Measurements from ENCODE around the gene RPIA.
"Not testable (repeated sequence)": the region's sequence is repeated elsewhere in the genome, so short reads cannot be mapped to it uniquely, and the experiment has no call there.

RPIA gene

DNA sequence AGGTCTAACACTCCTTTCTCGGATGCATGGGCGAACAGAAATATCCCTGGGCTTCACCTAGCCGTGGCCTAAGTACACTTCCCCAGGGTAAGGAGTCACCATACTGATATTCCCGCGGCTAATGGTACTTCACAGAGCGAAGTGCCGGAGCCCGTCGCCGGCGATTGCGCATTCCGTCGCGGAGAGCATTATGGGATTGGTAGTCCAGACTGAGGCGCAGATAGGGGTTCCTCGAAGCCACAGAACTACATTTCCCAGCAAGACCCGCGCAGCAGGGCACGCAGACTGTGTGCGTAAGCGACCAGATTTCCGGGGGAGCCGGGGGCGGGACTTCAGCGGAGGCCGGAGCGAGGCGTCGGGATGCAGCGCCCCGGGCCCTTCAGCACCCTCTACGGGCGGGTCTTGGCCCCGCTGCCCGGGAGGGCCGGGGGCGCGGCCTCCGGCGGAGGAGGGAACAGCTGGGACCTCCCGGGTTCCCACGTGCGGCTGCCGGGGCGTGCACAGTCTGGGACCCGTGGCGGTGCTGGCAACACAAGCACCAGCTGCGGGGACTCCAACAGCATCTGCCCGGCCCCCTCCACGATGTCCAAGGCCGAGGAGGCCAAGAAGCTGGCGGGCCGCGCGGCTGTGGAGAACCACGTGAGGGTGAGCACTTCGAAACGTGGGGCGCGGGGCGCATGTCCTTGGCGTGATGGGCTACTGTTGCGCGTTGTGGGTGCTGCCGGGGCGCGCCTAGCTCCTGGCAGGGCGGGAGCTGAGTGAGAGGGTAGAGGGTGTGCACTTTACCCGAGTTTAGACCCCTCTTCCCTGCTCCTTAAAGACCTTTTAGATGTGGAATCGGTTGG lies at the start of gene RPIA:
TSS of gene RPIA (plus strand) at position 335 of the 845 bp plus-strand sequence. CDS start at position 361, 26 bp downstream.
- DNase-seq (ENCODE audit: low spot score) = peak; percentile 99

DNA sequence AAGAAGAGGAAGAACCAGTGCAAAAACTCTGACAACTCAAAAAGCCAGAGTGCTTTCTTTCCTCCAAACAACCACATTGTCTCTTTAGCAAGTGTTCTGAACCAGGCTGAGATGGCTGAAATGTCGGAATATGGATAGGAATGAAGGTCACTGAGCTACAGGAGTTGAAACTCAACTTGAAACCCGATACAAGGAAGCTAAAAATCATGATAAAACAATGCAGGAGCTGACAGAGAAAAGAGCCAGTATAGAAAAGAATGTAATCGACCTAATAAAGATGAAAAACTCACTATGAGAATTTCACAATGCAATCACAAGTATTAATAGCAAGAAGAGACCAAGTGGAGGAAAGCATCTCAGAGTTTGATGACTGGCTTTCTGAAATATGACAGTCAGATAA lies 49.2 kb upstream of the RPIA start:
- no peak for DNase-seq (ENCODE audit: low spot score)

DNA sequence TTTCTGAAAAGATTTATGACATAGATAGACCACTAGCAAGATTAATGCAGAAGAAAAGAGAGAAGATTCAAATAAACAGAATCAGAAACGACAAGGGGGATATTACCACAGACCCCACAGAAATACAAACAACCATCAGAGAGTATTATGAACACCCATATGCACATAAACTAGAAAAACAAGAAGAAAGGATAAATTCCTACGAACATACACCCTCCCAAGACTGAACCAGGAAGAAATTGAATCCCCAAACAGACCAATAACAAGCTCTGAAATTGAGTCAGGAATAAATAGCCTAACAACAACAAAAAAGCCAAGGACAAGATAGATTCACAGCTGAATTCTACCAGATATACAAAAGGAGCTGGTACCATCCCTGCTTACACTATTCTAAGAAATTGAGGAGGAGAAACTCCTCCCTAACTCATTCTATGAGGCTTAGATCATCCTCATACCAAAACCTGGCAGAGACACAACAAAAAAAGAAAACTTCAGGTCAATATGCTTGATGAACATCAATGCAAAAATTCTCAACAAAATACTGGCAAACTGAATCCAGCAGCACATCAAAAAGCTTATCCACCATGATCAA lies 46.1 kb upstream of the RPIA start:
- not testable (repeated sequence) for DNase-seq (ENCODE audit: low spot score)

DNA sequence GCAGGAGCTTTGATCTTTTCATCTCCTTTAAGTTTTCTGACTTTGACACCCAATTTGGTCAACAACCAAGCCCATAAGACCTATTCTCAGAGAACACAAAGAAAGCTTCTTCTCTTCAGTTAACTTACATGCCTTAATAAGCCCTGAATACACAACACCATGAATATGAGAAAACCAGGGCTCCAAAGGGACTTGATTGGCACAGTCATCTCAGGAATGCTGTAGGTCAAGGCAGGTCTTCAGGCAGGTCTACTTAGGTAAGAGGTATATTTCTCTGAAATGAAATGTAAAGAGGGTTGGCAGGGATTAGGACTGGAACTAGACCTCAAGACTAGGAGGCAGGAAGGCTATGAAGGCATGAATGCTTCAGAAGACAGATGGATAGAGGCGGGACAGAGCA lies 39.8 kb upstream of the RPIA start:
- no peak for DNase-seq (ENCODE audit: low spot score)

DNA sequence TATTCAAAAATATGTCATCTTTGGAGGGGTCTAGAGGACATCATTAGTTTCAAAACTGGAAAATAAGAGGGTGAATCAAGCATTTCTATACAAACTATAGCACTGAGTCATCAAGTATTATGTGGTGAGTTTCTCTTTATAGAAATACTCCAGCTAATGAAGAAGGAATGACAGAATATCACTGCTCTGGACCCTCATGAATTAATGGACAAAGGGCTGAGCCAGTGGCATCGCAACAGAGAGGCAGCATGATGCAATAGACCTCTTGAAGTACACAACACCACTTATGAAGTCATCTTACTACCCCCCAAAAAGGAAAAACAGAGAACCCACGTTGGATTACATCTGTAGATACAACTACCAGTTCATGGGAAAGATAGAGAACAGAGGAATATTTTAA lies 36.8 kb upstream of the RPIA start:
- DNase-seq (ENCODE audit: low spot score) = no peak

DNA sequence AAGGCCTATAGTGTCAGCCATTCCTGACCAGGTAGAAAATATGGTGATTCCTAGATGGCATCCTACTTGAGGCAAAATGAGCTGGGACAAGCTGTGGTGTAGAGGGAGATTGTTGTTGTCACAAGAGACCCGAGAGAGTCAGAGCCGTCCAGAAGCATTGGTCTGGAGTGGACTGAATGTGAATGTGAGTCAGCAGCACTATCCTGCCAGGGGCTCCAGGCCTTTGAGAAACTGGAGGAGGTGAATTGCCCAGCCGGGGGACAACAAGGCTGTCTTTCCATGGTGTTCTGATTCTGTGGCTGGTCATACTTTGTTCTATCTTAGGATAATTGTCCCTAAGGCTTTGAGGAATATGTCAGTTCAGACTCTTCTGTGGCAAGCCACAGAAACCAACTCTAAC lies 34.8 kb upstream of the RPIA start:
- no peak for DNase-seq (ENCODE audit: low spot score)

DNA sequence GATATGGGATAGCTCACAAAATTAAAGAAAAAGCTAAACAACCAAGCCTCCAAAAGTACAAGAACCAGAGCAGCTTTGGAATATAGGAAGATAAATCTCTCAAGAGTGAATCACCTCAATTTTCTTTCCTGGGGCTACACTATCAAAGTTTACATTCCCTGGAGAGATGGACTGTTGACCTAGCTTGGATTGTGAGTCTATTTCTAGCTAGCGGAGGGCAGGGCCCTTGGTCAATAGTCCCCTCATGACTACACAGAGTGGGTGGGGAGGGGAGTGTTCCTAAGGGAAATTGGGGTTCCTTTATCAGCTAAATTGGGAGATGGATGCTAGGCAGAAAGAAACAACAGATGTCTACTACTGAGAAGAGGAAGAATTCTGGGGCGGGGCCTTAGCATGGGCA lies 34.3 kb upstream of the RPIA start:
- no peak for DNase-seq (ENCODE audit: low spot score)

DNA sequence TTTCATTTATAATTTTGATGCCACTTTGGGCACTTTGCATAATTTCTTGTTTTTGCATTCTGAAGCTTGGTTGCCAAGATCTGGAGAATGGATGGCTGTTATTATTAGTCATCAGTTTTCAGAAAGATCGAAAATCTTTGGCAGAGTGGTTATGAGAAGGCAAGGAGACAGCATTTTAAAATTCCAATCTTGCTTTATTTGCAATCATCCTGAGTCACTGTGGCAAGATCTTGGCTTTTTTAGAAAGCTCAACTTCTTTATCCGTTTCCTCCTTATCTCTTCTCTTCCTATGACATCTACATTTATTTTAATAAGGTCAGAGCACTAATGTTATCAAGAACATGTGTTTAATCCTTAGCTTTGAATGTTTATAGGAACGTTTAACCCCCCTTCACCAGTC lies 33.1 kb upstream of the RPIA start:
- DNase-seq (ENCODE audit: low spot score) = no peak

DNA sequence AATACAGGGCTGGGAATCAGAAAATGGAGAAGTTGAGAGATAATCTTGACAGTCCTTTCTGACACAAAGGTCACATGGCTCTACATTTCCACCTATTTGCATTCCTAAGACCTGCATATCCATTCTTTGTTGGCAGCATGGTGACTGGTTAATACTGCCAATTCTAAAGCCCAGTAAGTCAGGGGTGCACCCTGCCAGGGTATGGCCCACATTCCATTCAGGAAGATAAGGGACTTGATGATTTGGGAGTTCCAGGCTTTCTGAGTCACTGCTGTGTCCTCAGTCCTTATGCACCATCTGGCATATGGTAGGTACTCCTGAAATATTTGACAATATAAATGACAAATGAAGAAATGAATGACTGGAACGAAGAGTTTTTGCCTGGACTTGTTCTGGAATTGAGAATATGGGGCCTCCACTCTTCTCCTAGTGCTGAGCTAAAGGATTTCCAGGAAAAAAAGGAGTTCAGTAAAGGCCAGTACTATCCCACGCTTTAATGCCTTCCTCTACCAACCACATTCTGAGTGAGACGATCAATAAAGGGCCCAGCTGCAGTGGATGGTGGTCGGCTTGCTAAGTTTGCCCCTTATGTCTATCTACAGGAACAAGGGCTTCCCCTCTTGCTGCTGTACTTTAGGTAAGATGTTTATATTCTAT lies 32.5 kb upstream of the RPIA start:
- no peak for DNase-seq (ENCODE audit: low spot score)

DNA sequence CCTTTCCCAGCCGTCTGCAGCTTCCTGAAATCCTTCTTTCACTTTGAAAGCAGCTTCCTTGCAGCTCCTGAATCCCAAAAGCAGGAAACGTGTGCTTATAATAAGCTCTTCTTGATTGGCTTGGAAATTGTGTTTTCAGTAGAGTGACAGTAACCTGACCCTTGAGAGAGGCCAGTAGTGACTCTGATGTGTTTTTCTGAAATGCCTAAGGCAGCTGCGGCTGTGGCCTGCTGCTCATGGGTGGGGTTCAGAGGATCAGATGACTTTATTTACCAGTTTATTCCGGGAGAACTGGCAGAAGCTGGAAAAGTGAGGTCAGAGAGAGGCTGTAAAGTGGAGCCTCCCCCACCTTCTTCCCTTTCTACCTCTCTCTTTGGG lies 31.9 kb upstream of the RPIA start:
- DNase-seq (ENCODE audit: low spot score) = no peak

DNA sequence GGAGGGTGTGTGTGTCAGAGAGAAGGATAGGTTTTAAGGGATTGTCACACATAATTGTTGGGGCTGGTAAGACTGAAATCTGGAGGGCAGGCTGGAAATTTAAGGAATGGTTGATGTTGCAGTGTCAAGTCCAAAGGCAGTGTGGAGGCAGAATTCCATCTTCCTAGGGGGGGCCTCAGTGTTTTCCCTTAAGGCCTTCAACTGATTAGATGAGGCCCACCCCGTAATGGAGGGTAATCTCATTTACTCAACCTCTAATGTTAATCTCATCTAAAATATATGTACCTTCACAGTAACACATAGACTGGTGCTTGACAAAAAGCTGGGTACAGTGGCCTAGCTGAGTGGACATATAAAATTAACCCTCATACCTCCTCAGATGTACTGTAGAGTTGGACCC lies 30.9 kb upstream of the RPIA start:
- no peak for DNase-seq (ENCODE audit: low spot score)

DNA sequence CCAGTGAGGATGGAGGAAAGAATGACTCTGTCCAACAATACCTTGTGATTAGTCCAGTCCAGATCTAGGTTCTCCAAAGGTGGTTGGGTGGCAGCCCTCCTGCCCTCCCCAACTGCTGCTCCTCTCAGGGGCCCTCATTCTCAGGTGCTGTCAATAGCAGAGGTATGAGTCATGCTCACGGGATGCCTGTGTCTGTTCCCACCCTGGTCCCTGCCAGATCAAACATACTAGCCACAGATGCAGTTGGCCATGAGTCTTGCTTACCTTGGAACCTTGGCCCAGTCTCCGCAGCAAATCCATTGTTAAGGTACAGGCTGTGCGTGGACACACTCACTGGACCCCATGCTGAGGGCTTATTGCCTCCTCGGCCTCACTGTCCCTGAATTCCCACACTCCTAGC lies 24.9 kb upstream of the RPIA start:
- DNase-seq (ENCODE audit: low spot score) = no peak

DNA sequence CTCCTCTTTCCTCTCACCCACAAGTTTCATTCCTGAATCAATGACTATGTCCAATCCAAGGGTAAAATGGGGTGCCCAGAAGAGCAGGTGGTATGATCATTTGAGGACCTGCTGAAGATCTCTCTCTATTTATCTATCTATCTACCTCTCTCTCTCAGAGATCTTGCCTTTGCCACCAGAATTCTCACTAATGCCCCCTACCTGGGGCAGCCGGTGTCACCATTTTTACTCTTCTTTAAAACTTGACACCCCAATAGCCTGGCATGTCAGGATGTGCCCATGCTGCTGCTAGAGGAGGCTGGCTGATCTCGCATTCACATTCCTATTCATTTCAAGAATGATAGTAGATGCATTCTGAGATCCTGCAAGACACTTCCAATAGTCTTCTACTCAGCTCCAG lies 24.3 kb upstream of the RPIA start:
- no peak for DNase-seq (ENCODE audit: low spot score)

DNA sequence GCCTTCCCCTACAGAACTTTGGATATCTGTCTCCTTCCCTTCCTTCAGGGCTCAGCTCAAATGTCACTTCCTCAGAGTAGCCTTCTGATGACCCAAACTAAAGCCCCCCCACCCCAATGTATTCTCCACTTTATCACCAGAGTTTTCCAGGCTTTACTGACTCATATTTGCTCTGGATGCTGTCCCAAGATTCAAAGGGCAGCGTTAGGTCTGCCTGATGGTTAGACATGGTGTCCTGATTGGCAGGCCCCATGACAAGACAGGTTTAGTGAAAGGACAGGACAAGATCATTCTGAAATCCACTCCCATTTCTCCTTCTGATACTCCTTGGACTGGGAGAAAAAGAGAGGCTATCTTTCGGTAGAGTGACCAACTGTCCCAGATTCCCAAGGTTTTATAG lies 22.6 kb upstream of the RPIA start:
- no peak for DNase-seq (ENCODE audit: low spot score)

DNA sequence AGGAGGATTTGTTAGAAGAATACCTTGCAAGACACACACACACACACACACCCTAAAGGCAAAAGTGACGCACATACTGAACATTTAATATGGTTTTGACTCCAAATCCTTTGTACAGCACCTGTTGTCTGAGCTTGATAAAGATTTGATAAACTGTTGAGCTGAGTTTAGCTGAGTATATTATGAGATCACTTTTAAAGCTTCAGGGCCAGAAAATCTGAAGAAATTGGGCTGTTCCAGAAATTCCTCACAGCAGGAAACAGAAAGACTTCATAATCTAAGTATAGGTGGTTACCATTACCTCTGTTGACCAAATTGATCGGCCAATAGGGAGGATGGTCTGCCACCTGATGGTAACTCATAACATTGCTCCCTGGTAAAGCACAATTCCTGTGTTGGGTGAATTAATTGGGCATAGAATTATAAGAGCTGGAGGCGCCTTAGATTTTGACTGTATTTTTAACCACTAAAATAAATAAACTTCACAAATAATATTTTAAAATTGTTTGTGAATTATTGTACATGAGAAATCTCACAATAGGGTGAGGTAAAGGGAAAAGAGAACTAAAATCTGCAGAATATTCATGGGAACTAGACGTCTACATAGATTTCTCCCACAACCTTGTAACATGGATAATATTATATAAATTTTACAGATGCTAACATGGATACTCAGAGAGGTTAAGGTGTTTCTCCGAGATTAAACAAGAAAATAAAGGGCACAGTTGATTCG lies 21.8 kb upstream of the RPIA start:
- DNase-seq (ENCODE audit: low spot score) = peak; percentile 51

DNA sequence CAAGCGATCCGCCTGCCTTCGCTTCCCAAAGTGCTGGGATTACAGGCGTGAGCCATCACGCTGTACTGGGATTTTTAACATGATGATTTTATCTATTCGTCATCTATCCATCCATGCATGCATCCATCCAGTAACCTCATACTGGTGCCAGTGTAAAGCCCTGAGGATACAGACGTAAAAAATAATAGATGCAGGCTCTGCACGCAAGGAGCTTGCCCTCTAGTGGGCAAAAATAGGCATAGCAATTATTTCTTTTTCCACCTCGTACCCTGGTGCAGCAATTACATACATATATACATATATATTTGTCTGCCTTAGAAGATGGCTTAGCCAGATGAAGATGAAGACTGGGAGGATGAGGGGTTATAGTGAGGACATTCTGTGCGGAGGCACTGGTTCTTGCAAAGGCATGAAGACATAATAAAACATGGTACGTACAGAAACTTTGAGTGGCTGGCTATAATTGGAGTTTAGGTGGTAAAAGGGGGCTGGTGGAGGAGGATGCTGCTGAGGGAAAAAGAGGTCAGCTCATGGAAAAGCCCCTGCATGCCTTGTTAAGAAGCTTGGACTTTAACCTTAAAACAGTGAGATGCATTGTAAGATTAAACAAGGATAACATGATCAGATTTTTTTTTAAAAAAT lies 19.6 kb upstream of the RPIA start:
- peak; percentile 64 for DNase-seq (ENCODE audit: low spot score)

DNA sequence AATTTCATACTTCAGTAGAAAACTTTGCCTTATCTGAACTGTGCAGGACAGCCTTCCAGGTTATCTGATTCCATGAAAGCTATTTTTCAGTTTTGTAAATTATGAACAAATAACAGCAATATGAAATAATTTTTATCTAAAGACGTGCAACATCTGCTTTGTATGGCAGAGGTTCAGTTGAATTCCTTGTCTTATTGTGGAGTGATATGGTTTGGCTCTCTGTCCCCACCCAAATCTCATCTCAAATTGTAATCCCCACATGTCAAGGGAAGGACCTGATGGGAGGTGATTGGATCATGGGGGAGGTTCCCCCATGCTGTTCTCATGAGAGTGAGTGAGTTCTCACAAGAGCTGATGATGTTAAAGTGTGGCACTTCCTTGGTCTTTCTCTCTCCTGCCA lies 18.1 kb upstream of the RPIA start:
- no peak for DNase-seq (ENCODE audit: low spot score)

DNA sequence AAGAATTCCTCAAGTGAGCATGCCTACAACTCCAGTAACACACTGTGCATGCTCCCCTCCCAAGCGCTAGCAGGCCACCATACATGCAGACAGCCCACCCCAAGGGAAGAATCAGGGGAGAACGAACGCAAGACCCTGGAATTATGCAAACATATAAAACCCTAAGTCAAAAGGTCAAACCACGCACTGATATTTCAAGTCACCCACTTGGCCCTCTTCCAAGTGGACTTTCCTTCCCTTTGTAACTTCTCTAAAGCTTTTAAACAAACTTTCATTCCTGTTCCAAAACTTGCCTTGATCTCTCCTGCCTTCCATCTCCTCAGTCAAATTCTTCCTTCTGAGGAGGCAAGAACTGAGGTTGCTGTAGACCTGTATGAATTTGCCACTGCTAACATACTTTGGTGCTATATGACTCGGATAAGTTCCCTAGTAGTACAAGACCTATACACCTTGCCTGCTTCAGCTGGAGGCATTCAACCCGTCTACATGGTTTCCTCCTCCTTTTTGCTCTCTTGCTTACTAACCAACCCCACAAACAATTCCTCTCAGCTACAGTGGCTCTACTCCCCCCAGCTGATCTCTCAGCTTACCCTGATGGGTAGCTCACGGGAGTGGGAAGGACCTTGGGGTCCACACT lies 11.1 kb upstream of the RPIA start:
- DNase-seq (ENCODE audit: low spot score) = no peak

DNA sequence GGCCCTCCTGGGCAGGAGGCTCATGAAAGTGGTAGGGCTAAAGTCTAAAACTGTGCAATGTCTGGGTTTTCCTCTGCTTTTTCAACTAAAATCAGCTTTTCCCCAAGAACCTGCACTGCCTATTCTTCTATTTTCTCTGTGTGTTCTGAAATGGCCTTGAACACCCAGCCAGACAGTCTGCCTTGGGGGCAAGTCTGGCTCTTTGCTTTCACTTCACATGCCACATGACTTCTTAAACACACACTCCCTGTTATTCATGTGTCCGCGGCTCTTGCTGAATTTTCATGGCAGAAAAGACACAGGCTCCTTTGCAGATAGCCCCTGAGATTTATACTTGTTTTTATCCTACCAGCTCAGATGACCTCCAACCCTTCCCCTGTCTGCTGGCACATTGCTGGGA lies 10.6 kb upstream of the RPIA start:
- DNase-seq (ENCODE audit: low spot score) = no peak

DNA sequence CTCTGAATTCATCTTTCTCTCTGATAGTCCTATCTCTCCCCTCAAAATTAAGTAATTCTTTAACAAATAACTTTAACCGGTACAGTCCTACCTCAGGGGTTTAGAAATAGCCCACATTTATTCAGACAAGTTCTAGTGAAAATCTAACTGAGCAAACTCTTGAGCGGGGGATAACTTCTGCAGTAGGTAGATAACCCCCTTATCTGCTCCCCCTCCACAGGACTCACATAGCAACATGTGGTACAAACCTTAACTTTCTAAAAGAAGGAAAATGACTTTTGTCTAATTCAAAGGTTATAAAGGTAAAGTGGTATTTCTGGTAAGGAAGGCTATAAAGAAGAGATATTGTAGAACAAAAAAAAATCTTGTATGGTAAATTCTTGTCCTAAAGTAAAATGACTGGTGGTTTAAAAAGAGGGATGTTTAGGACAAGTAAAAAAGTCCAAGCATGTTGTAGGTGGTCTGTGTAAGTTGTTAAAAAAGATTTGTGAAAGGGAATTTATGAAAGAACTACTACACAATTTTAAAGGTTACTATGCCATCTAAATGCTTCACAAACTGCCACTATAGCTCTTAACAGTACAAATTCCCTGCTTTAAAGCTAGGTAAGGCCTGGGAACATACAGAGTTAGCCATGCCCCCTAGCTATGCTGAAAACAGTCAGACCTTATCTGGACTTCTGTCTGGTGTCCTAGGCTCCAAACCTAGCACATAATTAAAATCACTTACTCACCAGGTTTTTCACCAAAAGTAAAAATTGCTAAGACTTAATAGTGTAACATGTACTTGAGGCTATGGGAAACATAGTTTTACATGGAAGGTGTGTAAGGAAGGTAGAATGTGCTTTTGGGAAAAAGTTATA lies 8.1 kb upstream of the RPIA start:
- no peak for DNase-seq (ENCODE audit: low spot score)

DNA sequence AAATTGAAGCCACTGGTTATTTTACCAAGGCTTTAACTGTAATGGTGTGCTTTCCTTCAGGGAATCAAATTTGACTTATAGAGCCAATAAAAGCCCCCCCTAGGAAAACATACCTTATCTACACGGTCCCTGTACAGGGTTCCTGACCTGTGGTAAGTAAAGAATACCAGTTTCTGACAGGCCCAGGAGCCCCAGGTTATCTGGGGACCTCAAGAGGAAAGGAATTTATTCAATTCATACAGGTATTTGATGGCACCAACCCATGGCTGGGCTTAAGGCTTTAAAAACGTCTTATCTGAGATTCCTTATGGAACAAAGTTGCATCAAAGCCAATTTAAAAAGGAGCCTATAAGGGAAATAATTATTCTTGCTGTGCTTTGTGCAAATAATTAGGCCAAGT lies 7.0 kb upstream of the RPIA start:
- no peak for DNase-seq (ENCODE audit: low spot score)
